IMR-90 (cell line): Measurements from ENCODE around the gene ANK2.

Source experiments
- BHLHE40 ChIP-seq: fragments of 150-350 bp; IDR thresholded peaks from 2 replicates; pipeline ENCODE4 v1.6.1; 2016; ENCODE audit warnings: mild to moderate bottlenecking, low read depth, low read length
- CHD1 ChIP-seq: IDR thresholded peaks from 2 replicates; pipeline ENCODE4 v1.6.1; 2012; ENCODE audit warnings: low read depth, low read length, improper control_type of control experiment
- CTCF ChIP-seq: conservative IDR thresholded peaks from 2 replicates; pipeline ENCODE4 v1.5.1; 2012; ENCODE audit warnings: mild to moderate bottlenecking, low read depth, low read length, improper control_type of control experiment
- ELK1 ChIP-seq: fragments of 150-350 bp; IDR thresholded peaks from 2 replicates; pipeline ENCODE4 v1.6.1; 2016; ENCODE audit warnings: low read depth, mild to moderate bottlenecking, low read length, moderate library complexity, borderline replicate concordance
- MAFK ChIP-seq: IDR thresholded peaks from 2 replicates; pipeline ENCODE4 v1.6.1; 2012; ENCODE audit warnings: low read depth, low read length, improper control_type of control experiment
- MXI1 ChIP-seq: IDR thresholded peaks from 2 replicates; pipeline ENCODE4 v1.6.1; 2012; ENCODE audit warnings: low read depth, mild to moderate bottlenecking, low read length, moderate library complexity, borderline replicate concordance
- POLR2A ChIP-seq: IDR thresholded peaks from 2 replicates; pipeline ENCODE4 v1.6.1; 2012; ENCODE audit warnings: mild to moderate bottlenecking, low read depth, low read length
- RAD21 ChIP-seq: IDR thresholded peaks from 2 replicates; pipeline ENCODE4 v1.6.1; 2012; ENCODE audit warnings: low read length, improper control_type of control experiment
- RCOR1 ChIP-seq: IDR thresholded peaks from 2 replicates; pipeline ENCODE4 v1.6.1; 2012; ENCODE audit warnings: mild to moderate bottlenecking, low read length, improper control_type of control experiment; ENCODE audit not compliant: insufficient replicate concordance
- SMC3 ChIP-seq: fragments of 150-350 bp; IDR thresholded peaks from 2 replicates; pipeline ENCODE4 v1.6.1; 2016; ENCODE audit warnings: low read depth, mild to moderate bottlenecking, antibody characterized with exemption, low read length, moderate library complexity
- USF2 ChIP-seq: fragments of 150-350 bp; IDR thresholded peaks from 2 replicates; pipeline ENCODE4 v1.6.1; 2017; ENCODE audit warnings: mild to moderate bottlenecking, antibody characterized with exemption, low read length, low read depth

GRCh38 chr4:113397114-113397701 is 347.8 kb downstream of the ANK2 start:
- no peak for TF ChIP-seq CTCF
- 0 out of 2 replicates have a peak, but pooled peaks have one; percentile 15 for TF ChIP-seq RAD21
- TF ChIP-seq POLR2A: no peak
- no peak for TF ChIP-seq USF2
- no peak for TF ChIP-seq RCOR1
- TF ChIP-seq SMC3: no peak
- TF ChIP-seq CHD1: no peak
- TF ChIP-seq ELK1: no peak
- no peak for TF ChIP-seq MXI1
- TF ChIP-seq MAFK: no peak
- TF ChIP-seq BHLHE40: no peak
